GM10266 (cell line): ENCODE results near the gene TESPA1.

Experiments
- DNase-seq: peaks from one replicate; pipeline ENCODE4 v3.0.0; 2012; ENCODE audit errors: extremely low spot score
- TF ChIP-seq, protein P1 (sequence below): IDR thresholded peaks from 2 replicates; pipeline ENCODE4 v1.5.1; 2012; ENCODE audit warnings: mild to moderate bottlenecking, low read depth; ENCODE audit not compliant: control insufficient read depth, insufficient read depth; ENCODE audit errors: missing control alignments

The TESPA1 gene, protein sequence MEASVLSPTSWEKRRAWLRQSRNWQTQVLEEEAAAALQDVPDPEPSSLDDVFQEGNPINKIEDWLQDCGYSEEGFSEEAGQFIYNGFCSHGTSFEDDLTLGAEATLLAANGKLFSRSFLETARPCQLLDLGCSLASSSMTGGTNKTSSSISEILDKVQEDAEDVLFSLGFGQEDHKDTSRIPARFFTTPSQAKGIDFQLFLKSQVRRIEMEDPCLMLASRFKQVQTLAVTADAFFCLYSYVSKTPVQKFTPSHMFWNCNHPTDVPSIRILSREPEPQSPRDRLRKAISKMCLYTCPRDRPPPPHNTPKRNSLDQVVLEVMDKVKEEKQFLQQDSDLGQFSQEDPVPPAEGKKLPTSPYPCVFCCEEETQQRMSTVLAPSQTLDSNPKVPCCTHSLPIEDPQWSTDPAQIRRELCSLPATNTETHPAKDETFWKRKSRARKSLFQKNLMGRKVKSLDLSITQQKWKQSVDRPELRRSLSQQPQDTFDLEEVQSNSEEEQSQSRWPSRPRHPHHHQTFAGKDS

DNA sequence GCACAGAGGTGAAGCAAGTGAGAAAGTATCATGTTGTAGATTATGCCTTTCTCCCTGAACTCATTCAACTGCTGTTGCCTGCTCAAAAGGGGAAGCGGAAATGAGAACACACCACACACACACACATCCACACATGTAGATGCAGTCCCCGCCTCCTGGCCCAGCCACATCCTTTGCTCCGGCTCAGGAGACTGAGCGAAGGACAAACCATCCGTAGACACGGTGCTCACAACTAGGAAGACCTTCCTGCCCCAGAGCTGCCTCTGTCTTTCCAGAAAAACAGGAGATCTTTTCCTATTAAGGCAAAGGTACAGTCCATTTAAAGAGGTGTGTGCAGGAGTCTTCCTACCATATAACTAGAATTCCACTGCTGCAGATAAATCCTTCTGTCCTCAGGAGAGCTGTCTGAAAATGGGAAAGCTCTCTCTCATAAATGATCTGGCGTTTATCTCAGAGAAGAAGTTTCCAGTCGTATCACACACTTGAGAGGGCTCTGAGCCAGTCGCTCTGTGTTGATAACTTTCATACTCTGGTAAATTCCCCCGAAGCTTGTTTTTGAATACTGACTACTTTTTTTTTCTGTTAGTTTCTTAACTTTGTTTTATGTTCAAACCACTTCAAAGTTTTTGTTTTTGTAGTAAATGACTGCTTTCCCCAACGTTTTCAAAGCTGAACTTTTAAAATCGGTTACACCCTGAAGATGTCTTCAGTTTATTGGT is at the start of gene TESPA1:
TESPA1 (minus strand) TSS at position 105 of the 719 bp plus-strand sequence. CDS start 10,200 bp downstream, outside the sequence.
- peak; percentile 77 for DNase-seq

DNA sequence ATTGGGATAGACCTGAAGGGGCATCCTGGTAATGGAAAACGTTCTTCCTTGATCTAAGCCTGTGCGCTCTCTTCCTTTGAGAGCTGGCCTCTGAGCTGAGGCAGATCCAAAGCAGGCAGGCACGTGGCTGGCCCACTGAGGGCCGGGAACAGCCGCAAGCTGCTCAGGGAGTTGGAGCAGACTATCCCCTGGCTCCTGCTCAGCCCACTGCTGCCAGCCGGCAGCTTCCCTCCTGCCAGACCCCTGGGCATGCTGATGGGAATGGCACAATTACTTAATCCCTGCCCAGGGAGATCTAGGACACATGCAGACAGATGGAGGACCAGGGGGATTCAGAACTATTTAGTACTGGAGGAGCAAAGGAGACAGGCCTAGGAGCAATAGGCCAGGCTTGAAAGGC is 49.7 kb upstream of the TESPA1 start:
- DNase-seq: no peak
- TF ChIP-seq, protein P1, sequence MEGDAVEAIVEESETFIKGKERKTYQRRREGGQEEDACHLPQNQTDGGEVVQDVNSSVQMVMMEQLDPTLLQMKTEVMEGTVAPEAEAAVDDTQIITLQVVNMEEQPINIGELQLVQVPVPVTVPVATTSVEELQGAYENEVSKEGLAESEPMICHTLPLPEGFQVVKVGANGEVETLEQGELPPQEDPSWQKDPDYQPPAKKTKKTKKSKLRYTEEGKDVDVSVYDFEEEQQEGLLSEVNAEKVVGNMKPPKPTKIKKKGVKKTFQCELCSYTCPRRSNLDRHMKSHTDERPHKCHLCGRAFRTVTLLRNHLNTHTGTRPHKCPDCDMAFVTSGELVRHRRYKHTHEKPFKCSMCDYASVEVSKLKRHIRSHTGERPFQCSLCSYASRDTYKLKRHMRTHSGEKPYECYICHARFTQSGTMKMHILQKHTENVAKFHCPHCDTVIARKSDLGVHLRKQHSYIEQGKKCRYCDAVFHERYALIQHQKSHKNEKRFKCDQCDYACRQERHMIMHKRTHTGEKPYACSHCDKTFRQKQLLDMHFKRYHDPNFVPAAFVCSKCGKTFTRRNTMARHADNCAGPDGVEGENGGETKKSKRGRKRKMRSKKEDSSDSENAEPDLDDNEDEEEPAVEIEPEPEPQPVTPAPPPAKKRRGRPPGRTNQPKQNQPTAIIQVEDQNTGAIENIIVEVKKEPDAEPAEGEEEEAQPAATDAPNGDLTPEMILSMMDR: no peak

More for the DNA sequence above, at the start of gene TESPA1:
- TF ChIP-seq, protein P1: no peak

DNA sequence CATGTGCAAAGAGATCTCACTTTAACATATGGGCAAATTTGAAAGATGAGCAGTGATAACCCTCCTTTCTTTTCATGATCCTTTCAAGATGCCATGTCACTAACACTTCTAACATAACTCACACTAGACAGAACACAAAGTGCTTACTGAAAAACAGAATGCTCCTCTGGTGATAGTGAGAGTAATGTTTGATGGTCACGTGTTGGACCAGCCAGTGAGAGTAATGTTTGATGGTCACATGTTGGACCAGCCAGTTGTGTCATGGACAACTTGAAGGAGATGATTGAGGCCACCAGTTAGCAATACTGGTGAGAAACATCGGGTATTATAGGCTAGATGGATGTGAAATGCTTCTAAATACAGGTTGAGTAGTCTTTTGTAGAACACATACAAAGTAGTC is 40.9 kb upstream of the TESPA1 start:
- DNase-seq: no peak
- TF ChIP-seq, protein P1: no peak

DNA sequence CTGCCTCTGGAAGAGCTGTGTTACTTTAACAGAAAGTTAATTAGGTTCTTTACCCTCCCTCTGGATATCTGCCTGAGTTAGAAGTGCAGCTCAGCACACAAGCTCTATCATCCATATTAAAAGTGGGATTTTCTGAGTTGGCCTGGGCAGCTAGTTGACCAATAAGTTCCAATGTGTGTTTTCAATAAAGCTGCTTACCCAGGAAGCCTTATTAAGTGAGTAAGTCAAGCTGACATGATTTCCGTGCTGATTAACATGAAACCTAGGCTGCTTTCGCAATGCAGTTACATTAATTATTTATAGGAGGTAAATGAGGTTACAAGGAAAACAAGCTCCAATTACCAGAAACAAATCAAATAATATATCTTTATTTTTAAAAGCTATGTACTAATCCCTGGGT is 40.0 kb upstream of the TESPA1 start:
- TF ChIP-seq, protein P1: no peak
- DNase-seq: no peak

DNA sequence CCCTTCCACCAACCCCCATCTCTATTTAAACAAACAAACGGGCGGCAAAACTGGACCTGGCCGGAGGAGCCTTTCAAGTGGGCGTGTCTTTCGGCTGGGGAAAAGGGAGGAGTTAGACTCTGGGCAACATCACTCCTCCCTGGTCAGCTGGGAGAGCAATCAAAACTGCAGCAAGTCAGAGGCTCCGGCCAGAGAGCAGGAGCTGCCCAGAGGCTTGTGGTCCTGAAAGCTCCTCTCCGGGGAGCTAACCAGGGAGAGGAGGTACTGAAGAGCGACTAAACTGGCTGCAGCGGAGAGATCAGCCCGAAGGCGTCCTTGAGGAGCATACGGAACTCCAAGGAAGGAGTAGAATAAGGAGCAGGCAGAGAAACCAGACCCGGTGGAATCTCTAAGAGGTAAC is 35.2 kb upstream of the TESPA1 start, which contains the start of gene NEUROD4:
NEUROD4 (plus strand) TSS at position 191 of the 400 bp plus-strand sequence. CDS start 6,466 bp downstream, outside the sequence.
- DNase-seq: peak; percentile 25
- TF ChIP-seq, protein P1: no peak

DNA sequence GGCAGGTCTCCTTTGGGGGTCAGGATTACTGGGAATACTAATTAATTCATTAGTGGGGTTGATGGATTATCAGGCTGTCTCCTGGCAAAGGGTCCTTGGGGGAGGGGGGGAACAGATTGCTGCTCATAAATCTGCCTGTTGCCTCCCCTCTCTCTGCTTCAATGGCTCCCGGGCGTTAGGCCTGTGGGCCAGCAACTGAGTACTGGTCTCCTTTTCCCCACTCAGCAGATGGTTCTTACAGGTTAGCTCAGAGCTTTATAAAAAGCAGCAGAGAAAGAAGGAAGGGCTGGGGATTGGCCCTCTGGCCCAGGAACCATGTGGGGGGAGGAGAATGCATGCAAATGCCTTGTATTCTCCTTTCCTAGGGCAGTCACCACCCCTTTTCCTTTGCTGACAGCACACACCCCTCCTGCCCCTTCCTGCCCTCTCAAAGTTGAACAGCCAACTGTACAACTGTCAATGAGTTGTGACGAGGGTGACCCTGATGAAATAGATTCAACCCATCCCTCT is 32.9 kb upstream of the TESPA1 start:
- no peak for DNase-seq

More for the DNA sequence above, 32.9 kb upstream of the TESPA1 start:
- TF ChIP-seq, protein P1: no peak
